K562 (cell line): ENCODE data around the gene ZP3. TPM values are rescaled to one million over a fixed set of nuclear protein-coding genes. Genes with fewer than 3 reads are reported as not detected.

Source experiments
- BMI1 ChIP-seq: fragments of 150-350 bp; IDR thresholded peaks from 2 replicates; pipeline ENCODE4 v1.6.1; 2014; ENCODE audit warnings: low read length
- CHD1 ChIP-seq: fragments of 200-600 bp; sonication (generic); IDR thresholded peaks from one replicate; pipeline ENCODE4 v1.6.1; 2012; ENCODE audit warnings: mild to moderate bottlenecking, moderate library complexity, low read length, inconsistent platforms
- CXXC5 ChIP-seq: fragments of 250-450 bp; sonication (Bioruptor Pico); IDR thresholded peaks from 2 replicates; pipeline ENCODE4 v1.8.0; 2022; ENCODE audit warnings: inconsistent platforms, mild to moderate bottlenecking, moderate library complexity
- DACH1 ChIP-seq: fragments of 450-650 bp; IDR thresholded peaks from 2 replicates; pipeline ENCODE4 v1.6.1; 2018; ENCODE audit not compliant: partially characterized antibody
- FOXK2 ChIP-seq, 2 experiments: fragments of 450-650 bp; IDR thresholded peaks in 1 of 2; conservative IDR thresholded peaks in 1 of 2; 2 replicates each; pipeline ENCODE4 v1.6.1; 2016; ENCODE audit warnings: low read depth in 2 of 2, mild to moderate bottlenecking in 1 of 2
- GABPB1 ChIP-seq: sonication (generic); formaldehyde crosslinking; IDR thresholded peaks from 2 replicates; pipeline ENCODE4 v1.8.0; 2022; ENCODE audit warnings: mild to moderate bottlenecking, missing genetic modification reagents
- GMEB1 ChIP-seq: fragments of 250-450 bp; sonication (Bioruptor Pico); IDR thresholded peaks from 2 replicates; pipeline ENCODE4 v1.4.0; 2020; ENCODE audit warnings: mild to moderate bottlenecking
- HDAC1 ChIP-seq, 2 experiments: fragments of 450-650 bp; IDR thresholded peaks; 2 replicates each; pipeline ENCODE4 v1.6.1; 2016 to 2017; ENCODE audit warnings: inconsistent platforms in 1 of 2, mild to moderate bottlenecking in 1 of 2, moderate library complexity in 1 of 2
- HMGN3 ChIP-seq: IDR thresholded peaks from 2 replicates; pipeline ENCODE4 v1.6.1; 2011; ENCODE audit warnings: borderline replicate concordance, low read depth, mild to moderate bottlenecking, mixed read lengths, low read length; ENCODE audit not compliant: insufficient read length; ENCODE audit errors: extremely low read depth
- MIER1 ChIP-seq: fragments of 450-650 bp; IDR thresholded peaks from 2 replicates; pipeline ENCODE4 v1.6.1; 2016; ENCODE audit warnings: antibody characterized with exemption, mild to moderate bottlenecking, low read depth
- MYBL2 ChIP-seq, 2 experiments: fragments of 450-650 bp in 1 of 2; sonication (generic) in 1 of 2; formaldehyde crosslinking in 1 of 2; IDR thresholded peaks; 2 replicates each; pipeline versions ENCODE4 v1.6.1 to v1.8.1; 2017 to 2022; ENCODE audit warnings: borderline replicate concordance in 1 of 2, inconsistent platforms in 1 of 2, low read depth in 1 of 2, mild to moderate bottlenecking in 1 of 2, missing genetic modification reagents in 1 of 2, moderate library complexity in 1 of 2
- NRF1 ChIP-seq, 2 experiments: fragments of 450-650 bp; IDR thresholded peaks in 1 of 2; conservative IDR thresholded peaks in 1 of 2; 2 replicates each; pipeline ENCODE4 v1.6.1; 2014; ENCODE audit warnings: mild to moderate bottlenecking in 2 of 2
- PKNOX1 ChIP-seq: fragments of 450-650 bp; IDR thresholded peaks from 2 replicates; pipeline ENCODE4 v1.6.1; 2016
- PRDM10 ChIP-seq: fragments of 450-650 bp; IDR thresholded peaks from 2 replicates; pipeline ENCODE4 v1.6.1; 2018; ENCODE audit not compliant: partially characterized antibody
- RNF2 ChIP-seq: sonication (generic); IDR thresholded peaks from 2 replicates; pipeline ENCODE4 v1.6.1; 2016
- SRSF7 ChIP-seq: fragments of 200-400 bp; formaldehyde crosslinking; optimal IDR thresholded peaks from 2 replicates; pipeline ENCODE3; 2017; ENCODE audit warnings: mild to moderate bottlenecking, low read depth, low read length
- TARDBP ChIP-seq: fragments of 450-650 bp; IDR thresholded peaks from 2 replicates; pipeline ENCODE4 v1.6.1; 2016
- TOE1 ChIP-seq, 2 experiments: fragments of 450-650 bp in 1 of 2; sonication (generic) in 1 of 2; formaldehyde crosslinking in 1 of 2; IDR thresholded peaks; 2 replicates each; pipeline versions ENCODE4 v1.7.1 to v1.8.0; 2016 to 2022; ENCODE audit warnings: borderline replicate concordance in 2 of 2, mild to moderate bottlenecking in 2 of 2, antibody characterized with exemption in 1 of 2, inconsistent platforms in 1 of 2, low read depth in 1 of 2, missing genetic modification reagents in 1 of 2, moderate library complexity in 1 of 2
- WHSC1 ChIP-seq: IDR thresholded peaks from one replicate; pipeline ENCODE4 v1.6.1; 2012; ENCODE audit warnings: low read length, control low read depth, inconsistent platforms
- ZFPM2 ChIP-seq: fragments of 250-450 bp; sonication (Bioruptor Pico); IDR thresholded peaks from 2 replicates; pipeline ENCODE4 v1.5.1; 2022; ENCODE audit warnings: mild to moderate bottlenecking
- ZNF717 ChIP-seq: fragments of 250-450 bp; sonication (Bioruptor Pico); IDR thresholded peaks from 2 replicates; pipeline ENCODE4 v1.5.0; 2021
- polyA plus RNA-seq, 8 experiments: library from polyadenylated mRNA; depleted of rRNA in 4 of 8; stranded (reverse) in 5 of 8; unstranded in 3 of 8; fragments of >200 nt; fragmentation: Nextera tagmentation in 2 of 8; fragmentation: Illumina TruSeq in 1 of 8; extraction: Ambion mirVana in 2 of 8; extraction: Trizol in 1 of 8; gene quantifications; 2 replicates each; pipeline versions ENCODE4 v1.2.1 to v1.2.3, GENCODE V29; 2011 to 2014; ENCODE audit warnings: inconsistent platforms in 1 of 8, missing spikeins in 1 of 8
- total RNA-seq, 7 experiments: library from RNA; depleted of rRNA in 6 of 7; stranded (reverse); fragments of >200 nt in 6 of 7; fragmentation: Illumina TruSeq in 2 of 7; extraction: Trizol in 2 of 7; gene quantifications; 2 replicates each; pipeline versions ENCODE4 v1.2.1 to v1.2.3, GENCODE V29; 2011 to 2021; ENCODE audit warnings: low replicate concordance in 1 of 7

The ZP3 gene
- total and polyA plus RNA-seq, 9 of the 15 experiments (the other 6 are each of a cell fraction or from before 2014, with no cell fraction given): 1.4 to 3.8 (median 2.4) TPM

GRCh38 chr7:76393116-76394031 lies 31.4 kb upstream of the ZP3 start (continued):
- no peak for TF ChIP-seq TOE1 (IDR thresholded peaks at IDR 0.05; ENCODE audit: borderline replicate concordance)
- peak; percentile 97; the same call in 1 of the 2 replicates for TF ChIP-seq TOE1 (CRISPR knock-in tag; IDR thresholded peaks at IDR 0.05; ENCODE audit: borderline replicate concordance, low read depth)
- peak; percentile 95 for TF ChIP-seq CXXC5 (CRISPR knock-in tag)
- TF ChIP-seq FOXK2 (conservative IDR thresholded peaks at IDR 0.05 in 1 of 2, IDR thresholded peaks at IDR 0.05 in 1 of 2; ENCODE audit: low read depth in 2 of 2): no peak; a peak in 1 of 4 replicates
- peak; percentile 98 for TF ChIP-seq NRF1 (conservative IDR thresholded peaks at IDR 0.05 in 1 of 2, IDR thresholded peaks at IDR 0.05 in 1 of 2)
- no peak for TF ChIP-seq MYBL2 (IDR thresholded peaks at IDR 0.05; ENCODE audit: low read depth)
- TF ChIP-seq MYBL2 (CRISPR knock-in tag; IDR thresholded peaks at IDR 0.05; ENCODE audit: borderline replicate concordance): no peak
- TF ChIP-seq BMI1: no peak
- no peak for TF ChIP-seq MIER1
- TF ChIP-seq GABPB1: peak; percentile 71; the same call in 1 of the 2 replicates
- peak; percentile 63 for TF ChIP-seq CHD1
- TF ChIP-seq PRDM10: peak; percentile 10
- no peak for TF ChIP-seq DACH1
- peak; percentile 89 for TF ChIP-seq HMGN3
- TF ChIP-seq RNF2: peak; percentile 71
- TF ChIP-seq HDAC1 (IDR thresholded peaks at IDR 0.05): peak in 1 of 2 experiments; percentile 95; a peak in 2 of 4 replicates
- peak; percentile 37; the same call in 1 of the 2 replicates for TF ChIP-seq ZFPM2 (CRISPR knock-in tag)
- no peak for TF ChIP-seq PKNOX1
- peak; percentile 94 for TF ChIP-seq TARDBP
- no peak for TF ChIP-seq SRSF7
- no peak for TF ChIP-seq WHSC1
- TF ChIP-seq ZNF717 (CRISPR knock-in tag): no peak
- TF ChIP-seq GMEB1 (CRISPR knock-in tag): peak; percentile 70
